ENCODE measurements around the gene NEO1. TPM values are rescaled to one million over a fixed set of nuclear protein-coding genes. Genes with fewer than 3 reads are reported as not detected.

The NEO1 gene
- polyA plus RNA-seq, 1 donor from 2014 or later, result 57.0 TPM

DNA sequence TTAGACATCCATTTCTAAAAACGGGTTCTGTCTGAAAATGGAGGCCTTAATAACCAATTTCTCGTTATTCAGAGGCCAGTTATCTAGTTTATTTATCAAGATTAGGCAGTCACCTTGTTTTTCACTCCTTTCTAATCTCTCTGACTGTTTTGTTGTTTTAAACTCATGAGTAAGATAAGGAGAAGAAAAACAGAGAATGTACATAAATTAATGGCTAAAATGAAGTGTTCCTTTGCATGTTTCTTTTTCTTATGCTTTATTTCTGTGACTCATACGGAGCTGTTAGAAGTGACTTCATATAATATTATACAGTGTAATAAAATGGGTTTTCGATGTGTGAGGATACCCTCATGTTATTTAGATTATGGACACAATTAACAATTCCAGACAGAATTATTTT, 22.0 kb downstream of the NEO1 start:
- H3K79me2 ChIP-seq (replicated peaks; ENCODE audit: insufficient read depth, low read length), result peaks cover 59% of the 10 kb centered on the region
- H3K36me3 ChIP-seq (ENCODE audit: insufficient read depth, low read length), result no peaks in the 10 kb centered on the region
- no peak overlapping the region for H3K4me3 ChIP-seq (ENCODE audit: low read length)
- H3K27me3 ChIP-seq (ENCODE audit: insufficient read depth, low read depth, low read length), result no peaks in the 10 kb centered on the region
- H3K4me2 ChIP-seq (ENCODE audit: low read length), result no peak overlapping the region
- H3K9me2 ChIP-seq (ENCODE audit: insufficient read depth, low read length), result no peaks in the 10 kb centered on the region
- no peaks in the 10 kb centered on the region for H3F3A ChIP-seq (ENCODE audit: insufficient read depth, low read length, poor library complexity, severe bottlenecking)
- H3K27ac ChIP-seq (ENCODE audit: low read length), result no peak overlapping the region
- H2AFZ ChIP-seq (ENCODE audit: low read depth, low read length), result no peak overlapping the region
- no peaks in the 10 kb centered on the region for H3K9me3 ChIP-seq (ENCODE audit: low read length)
- H3K9ac ChIP-seq (ENCODE audit: low read length), result no peak overlapping the region
- H4K20me1 ChIP-seq (ENCODE audit: insufficient read depth), result no peaks in the 10 kb centered on the region
- no peak for TF ChIP-seq POLR2AphosphoS5 (IDR thresholded peaks at IDR 0.05)
- TF ChIP-seq, protein P1, sequence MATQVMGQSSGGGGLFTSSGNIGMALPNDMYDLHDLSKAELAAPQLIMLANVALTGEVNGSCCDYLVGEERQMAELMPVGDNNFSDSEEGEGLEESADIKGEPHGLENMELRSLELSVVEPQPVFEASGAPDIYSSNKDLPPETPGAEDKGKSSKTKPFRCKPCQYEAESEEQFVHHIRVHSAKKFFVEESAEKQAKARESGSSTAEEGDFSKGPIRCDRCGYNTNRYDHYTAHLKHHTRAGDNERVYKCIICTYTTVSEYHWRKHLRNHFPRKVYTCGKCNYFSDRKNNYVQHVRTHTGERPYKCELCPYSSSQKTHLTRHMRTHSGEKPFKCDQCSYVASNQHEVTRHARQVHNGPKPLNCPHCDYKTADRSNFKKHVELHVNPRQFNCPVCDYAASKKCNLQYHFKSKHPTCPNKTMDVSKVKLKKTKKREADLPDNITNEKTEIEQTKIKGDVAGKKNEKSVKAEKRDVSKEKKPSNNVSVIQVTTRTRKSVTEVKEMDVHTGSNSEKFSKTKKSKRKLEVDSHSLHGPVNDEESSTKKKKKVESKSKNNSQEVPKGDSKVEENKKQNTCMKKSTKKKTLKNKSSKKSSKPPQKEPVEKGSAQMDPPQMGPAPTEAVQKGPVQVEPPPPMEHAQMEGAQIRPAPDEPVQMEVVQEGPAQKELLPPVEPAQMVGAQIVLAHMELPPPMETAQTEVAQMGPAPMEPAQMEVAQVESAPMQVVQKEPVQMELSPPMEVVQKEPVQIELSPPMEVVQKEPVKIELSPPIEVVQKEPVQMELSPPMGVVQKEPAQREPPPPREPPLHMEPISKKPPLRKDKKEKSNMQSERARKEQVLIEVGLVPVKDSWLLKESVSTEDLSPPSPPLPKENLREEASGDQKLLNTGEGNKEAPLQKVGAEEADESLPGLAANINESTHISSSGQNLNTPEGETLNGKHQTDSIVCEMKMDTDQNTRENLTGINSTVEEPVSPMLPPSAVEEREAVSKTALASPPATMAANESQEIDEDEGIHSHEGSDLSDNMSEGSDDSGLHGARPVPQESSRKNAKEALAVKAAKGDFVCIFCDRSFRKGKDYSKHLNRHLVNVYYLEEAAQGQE (IDR thresholded peaks at IDR 0.05; ENCODE audit: borderline replicate concordance), result no peak
- TF ChIP-seq MXI1 (conservative IDR thresholded peaks at IDR 0.05; ENCODE audit: poor library complexity, severe bottlenecking), result no peak
- TF ChIP-seq SMC3 (conservative IDR thresholded peaks at IDR 0.05; ENCODE audit: poor library complexity), result no peak
- TF ChIP-seq RAD21 (conservative IDR thresholded peaks at IDR 0.05), result no peak
- TF ChIP-seq EP300 (conservative IDR thresholded peaks at IDR 0.05; ENCODE audit: poor library complexity, severe bottlenecking), result no peak
- no peak for TF ChIP-seq EZH2 (IDR thresholded peaks at IDR 0.05; ENCODE audit: borderline replicate concordance, insufficient read depth, low read length, poor library complexity, severe bottlenecking)
- no peak for TF ChIP-seq TAF1 (IDR thresholded peaks at IDR 0.05; ENCODE audit: low read depth)
- TF ChIP-seq, protein P2, sequence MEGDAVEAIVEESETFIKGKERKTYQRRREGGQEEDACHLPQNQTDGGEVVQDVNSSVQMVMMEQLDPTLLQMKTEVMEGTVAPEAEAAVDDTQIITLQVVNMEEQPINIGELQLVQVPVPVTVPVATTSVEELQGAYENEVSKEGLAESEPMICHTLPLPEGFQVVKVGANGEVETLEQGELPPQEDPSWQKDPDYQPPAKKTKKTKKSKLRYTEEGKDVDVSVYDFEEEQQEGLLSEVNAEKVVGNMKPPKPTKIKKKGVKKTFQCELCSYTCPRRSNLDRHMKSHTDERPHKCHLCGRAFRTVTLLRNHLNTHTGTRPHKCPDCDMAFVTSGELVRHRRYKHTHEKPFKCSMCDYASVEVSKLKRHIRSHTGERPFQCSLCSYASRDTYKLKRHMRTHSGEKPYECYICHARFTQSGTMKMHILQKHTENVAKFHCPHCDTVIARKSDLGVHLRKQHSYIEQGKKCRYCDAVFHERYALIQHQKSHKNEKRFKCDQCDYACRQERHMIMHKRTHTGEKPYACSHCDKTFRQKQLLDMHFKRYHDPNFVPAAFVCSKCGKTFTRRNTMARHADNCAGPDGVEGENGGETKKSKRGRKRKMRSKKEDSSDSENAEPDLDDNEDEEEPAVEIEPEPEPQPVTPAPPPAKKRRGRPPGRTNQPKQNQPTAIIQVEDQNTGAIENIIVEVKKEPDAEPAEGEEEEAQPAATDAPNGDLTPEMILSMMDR (IDR thresholded peaks at IDR 0.05; ENCODE audit: poor library complexity, severe bottlenecking), result no peak

DNA sequence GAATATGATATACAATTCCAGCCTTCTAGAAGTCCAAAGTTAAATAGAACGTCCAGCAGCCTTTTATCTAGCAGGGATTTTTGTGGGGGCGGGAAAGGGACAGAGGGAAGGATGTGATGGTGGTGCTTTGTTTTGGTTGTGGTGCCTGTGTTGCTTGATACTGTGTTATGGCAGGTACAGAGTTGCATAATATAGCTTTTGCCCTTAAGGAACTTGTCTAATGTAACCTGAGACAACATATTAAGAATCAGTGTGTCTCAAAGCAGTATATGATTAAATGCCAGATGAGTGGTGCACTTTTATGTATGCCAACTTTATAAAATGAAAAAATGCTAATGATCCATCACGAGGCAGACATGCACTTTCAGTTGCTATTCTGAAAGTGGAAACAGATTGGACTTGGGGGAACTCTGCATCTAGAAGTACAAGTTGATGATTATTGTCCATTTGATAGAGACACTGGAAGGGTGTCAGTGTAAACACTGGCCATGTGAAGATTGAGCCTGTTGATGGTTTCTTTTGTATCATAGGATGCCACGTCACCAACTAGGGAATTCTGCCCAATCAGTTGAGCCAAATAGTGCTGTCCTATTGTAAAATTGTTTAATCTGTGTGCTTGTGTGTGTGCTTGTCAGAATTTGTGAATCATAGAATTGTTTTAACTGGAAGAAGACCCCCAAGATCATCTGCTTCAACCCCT, 23.0 kb downstream of the NEO1 start:
- H3K4me2 ChIP-seq (ENCODE audit: low read length), result no peak overlapping the region

More for the DNA sequence above, 23.0 kb downstream of the NEO1 start:
- no peak overlapping the region for H2AFZ ChIP-seq (ENCODE audit: low read depth, low read length)
- H3K9ac ChIP-seq (ENCODE audit: low read length), result no peak overlapping the region
- no peak overlapping the region for H3K27ac ChIP-seq (ENCODE audit: low read length)
- H3K79me2 ChIP-seq (replicated peaks; ENCODE audit: insufficient read depth, low read length), result peaks cover 59% of the 10 kb centered on the region
- H3K9me3 ChIP-seq (ENCODE audit: low read length), result no peaks in the 10 kb centered on the region
- no peak for TF ChIP-seq TAF1 (IDR thresholded peaks at IDR 0.05; ENCODE audit: low read depth)
- TF ChIP-seq, protein P2 (IDR thresholded peaks at IDR 0.05; ENCODE audit: poor library complexity, severe bottlenecking), result no peak
- H3F3A ChIP-seq (ENCODE audit: insufficient read depth, low read length, poor library complexity, severe bottlenecking), result no peaks in the 10 kb centered on the region
- H3K27me3 ChIP-seq (ENCODE audit: insufficient read depth, low read depth, low read length), result no peaks in the 10 kb centered on the region
- no peak overlapping the region for H3K4me3 ChIP-seq (ENCODE audit: low read length)
- no peaks in the 10 kb centered on the region for H4K20me1 ChIP-seq (ENCODE audit: insufficient read depth)
- H3K9me2 ChIP-seq (ENCODE audit: insufficient read depth, low read length), result no peaks in the 10 kb centered on the region
- H3K36me3 ChIP-seq (ENCODE audit: insufficient read depth, low read length), result no peaks in the 10 kb centered on the region

All from neural cell (in vitro differentiated cells).